ENCODE data around the gene INO80E.
"Not testable (repeated sequence)": the region's sequence is repeated elsewhere in the genome, so short reads cannot be mapped to it uniquely, and the experiment has no call there.

Gene INO80E

GRCh38 chr16:29995911-29996765 is at the start of gene INO80E:
Gene INO80E, plus strand, starts transcription at chr16:29996241. Its CDS starts 70 bp downstream, at chr16:29996311.
- TF ChIP-seq ZFX (IDR thresholded peaks at IDR 0.05; ENCODE audit: borderline replicate concordance) (no peak), CTCF (IDR thresholded peaks at IDR 0.05) (no peak)
- H3K27ac ChIP-seq: peak within 1 kb of the TSS; percentile 99

GRCh38 chr16:29947897-29948296 is 48.1 kb upstream of the INO80E start:
- TF ChIP-seq ZFX (IDR thresholded peaks at IDR 0.05; ENCODE audit: borderline replicate concordance) (no peak), CTCF (IDR thresholded peaks at IDR 0.05) (no peak)
- H3K27ac ChIP-seq: no peak overlapping the region

GRCh38 chr16:29950806-29951461 is 45.1 kb upstream of the INO80E start:
- H3K27ac ChIP-seq: no peak overlapping the region
- TF ChIP-seq CTCF (IDR thresholded peaks at IDR 0.05): no peak
- TF ChIP-seq ZFX (IDR thresholded peaks at IDR 0.05; ENCODE audit: borderline replicate concordance): no peak

GRCh38 chr16:29951625-29952365 is 44.2 kb upstream of the INO80E start:
- no peak for TF ChIP-seq CTCF (IDR thresholded peaks at IDR 0.05)
- TF ChIP-seq ZFX (IDR thresholded peaks at IDR 0.05; ENCODE audit: borderline replicate concordance): no peak
- H3K27ac ChIP-seq: no peak overlapping the region

GRCh38 chr16:29958756-29959155 is 37.3 kb upstream of the INO80E start:
- no peak overlapping the region for H3K27ac ChIP-seq
- TF ChIP-seq CTCF (IDR thresholded peaks at IDR 0.05) (no peak), ZFX (IDR thresholded peaks at IDR 0.05; ENCODE audit: borderline replicate concordance) (no peak)

- TF ChIP-seq ZFX (IDR thresholded peaks at IDR 0.05; ENCODE audit: borderline replicate concordance) (no peak), CTCF (IDR thresholded peaks at IDR 0.05) (no peak)
- H3K27ac ChIP-seq: no peak overlapping the region
Measured at GRCh38 chr16:29959293-29959692, 36.7 kb upstream of the INO80E start.

GRCh38 chr16:29959821-29960220 is 36.2 kb upstream of the INO80E start:
- not testable (repeated sequence) for H3K27ac ChIP-seq

Measured in 22Rv1 (cell line).